ENCODE measurements around the gene WDR53. TPM values are rescaled to one million over a fixed set of nuclear protein-coding genes. Genes with fewer than 3 reads are reported as not detected.
A peak's percentile ranks its signal among the peaks of the same experiment; 100 is the strongest.
"Not testable (repeated sequence)": the region's sequence is repeated elsewhere in the genome, so short reads cannot be mapped to it uniquely, and the experiment has no call there.

WDR53 gene
- total RNA-seq, 1 donor from 2014 or later = 22.2 TPM

GRCh38 chr3:196600359-196600758, 32.0 kb upstream of the WDR53 start:
- no peaks in the 10 kb centered on the region for H3K27me3 Mint-ChIP-seq (ENCODE audit: unreplicated experiment)
- no peaks in the 10 kb centered on the region for H3K9me3 Mint-ChIP-seq (ENCODE audit: unreplicated experiment)
- H3K36me3 Mint-ChIP-seq (ENCODE audit: low read depth, unreplicated experiment) = no peaks in the 10 kb centered on the region

GRCh38 chr3:196599734-196600128, 31.4 kb upstream of the WDR53 start:
- DNase-seq (ENCODE audit: low spot score) = no peak
- no peak for TF ChIP-seq CTCF (IDR thresholded peaks at IDR 0.05; ENCODE audit: unreplicated experiment)
- H3K4me1 Mint-ChIP-seq (ENCODE audit: unreplicated experiment) = peaks cover 21% of the 10 kb centered on the region
- H3K27ac Mint-ChIP-seq (ENCODE audit: unreplicated experiment) = no peak overlapping the region
- no peaks in the 10 kb centered on the region for H3K27me3 Mint-ChIP-seq (ENCODE audit: unreplicated experiment)
- H3K9me3 Mint-ChIP-seq (ENCODE audit: unreplicated experiment) = no peaks in the 10 kb centered on the region
- no peaks in the 10 kb centered on the region for H3K36me3 Mint-ChIP-seq (ENCODE audit: low read depth, unreplicated experiment)
- no peak overlapping the region for H3K4me3 Mint-ChIP-seq (ENCODE audit: unreplicated experiment)

More at GRCh38 chr3:196600359-196600758, 32.0 kb upstream of the WDR53 start:
- H3K4me1 Mint-ChIP-seq (ENCODE audit: unreplicated experiment) = peaks cover 21% of the 10 kb centered on the region
- H3K27ac Mint-ChIP-seq (ENCODE audit: unreplicated experiment) = no peak overlapping the region
- TF ChIP-seq CTCF (IDR thresholded peaks at IDR 0.05; ENCODE audit: unreplicated experiment) = no peak
- no peak overlapping the region for H3K4me3 Mint-ChIP-seq (ENCODE audit: unreplicated experiment)
- no peak for DNase-seq (ENCODE audit: low spot score)

- H3K9me3 Mint-ChIP-seq (ENCODE audit: unreplicated experiment); DNase-seq (ENCODE audit: low spot score); H3K36me3 Mint-ChIP-seq (ENCODE audit: low read depth, unreplicated experiment); H3K27me3 Mint-ChIP-seq (ENCODE audit: unreplicated experiment); H3K4me3 Mint-ChIP-seq (ENCODE audit: unreplicated experiment); H3K27ac Mint-ChIP-seq (ENCODE audit: unreplicated experiment): not testable (repeated sequence)
- peaks cover 21% of the 10 kb centered on the region for H3K4me1 Mint-ChIP-seq (ENCODE audit: unreplicated experiment)
Measured at GRCh38 chr3:196597971-196598733, 29.8 kb upstream of the WDR53 start.

- H3K9me3 Mint-ChIP-seq (ENCODE audit: unreplicated experiment) = no peaks in the 10 kb centered on the region
- H3K27me3 Mint-ChIP-seq (ENCODE audit: unreplicated experiment) = no peaks in the 10 kb centered on the region
- no peaks in the 10 kb centered on the region for H3K36me3 Mint-ChIP-seq (ENCODE audit: low read depth, unreplicated experiment)
- DNase-seq (ENCODE audit: low spot score) = no peak
- peak overlapping the region; percentile 65 for H3K27ac Mint-ChIP-seq (ENCODE audit: unreplicated experiment)
- no peak for TF ChIP-seq CTCF (IDR thresholded peaks at IDR 0.05; ENCODE audit: unreplicated experiment)
- H3K4me3 Mint-ChIP-seq (ENCODE audit: unreplicated experiment) = no peak overlapping the region
- peaks cover 21% of the 10 kb centered on the region for H3K4me1 Mint-ChIP-seq (ENCODE audit: unreplicated experiment)
Measured at GRCh38 chr3:196596355-196596754, 28.0 kb upstream of the WDR53 start.

GRCh38 chr3:196590279-196590678, 21.9 kb upstream of the WDR53 start:
- no peak for DNase-seq (ENCODE audit: low spot score)
- H3K36me3 Mint-ChIP-seq (ENCODE audit: low read depth, unreplicated experiment) = peaks cover 3% of the 10 kb centered on the region
- H3K9me3 Mint-ChIP-seq (ENCODE audit: unreplicated experiment) = no peaks in the 10 kb centered on the region
- H3K4me3 Mint-ChIP-seq (ENCODE audit: unreplicated experiment) = no peak overlapping the region
- H3K4me1 Mint-ChIP-seq (ENCODE audit: unreplicated experiment) = no peaks in the 10 kb centered on the region
- TF ChIP-seq CTCF (IDR thresholded peaks at IDR 0.05; ENCODE audit: unreplicated experiment) = no peak
- no peak overlapping the region for H3K27ac Mint-ChIP-seq (ENCODE audit: unreplicated experiment)
- H3K27me3 Mint-ChIP-seq (ENCODE audit: unreplicated experiment) = no peaks in the 10 kb centered on the region
